GM10266 (cell line): ENCODE results near the gene NKD2.

Experiments
- DNase-seq: peaks from one replicate; pipeline ENCODE4 v3.0.0; 2012; ENCODE audit errors: extremely low spot score
- TF ChIP-seq, protein P1 (sequence below): IDR thresholded peaks from 2 replicates; pipeline ENCODE4 v1.5.1; 2012; ENCODE audit warnings: mild to moderate bottlenecking, low read depth; ENCODE audit not compliant: control insufficient read depth, insufficient read depth; ENCODE audit errors: missing control alignments

The NKD2 gene

DNA sequence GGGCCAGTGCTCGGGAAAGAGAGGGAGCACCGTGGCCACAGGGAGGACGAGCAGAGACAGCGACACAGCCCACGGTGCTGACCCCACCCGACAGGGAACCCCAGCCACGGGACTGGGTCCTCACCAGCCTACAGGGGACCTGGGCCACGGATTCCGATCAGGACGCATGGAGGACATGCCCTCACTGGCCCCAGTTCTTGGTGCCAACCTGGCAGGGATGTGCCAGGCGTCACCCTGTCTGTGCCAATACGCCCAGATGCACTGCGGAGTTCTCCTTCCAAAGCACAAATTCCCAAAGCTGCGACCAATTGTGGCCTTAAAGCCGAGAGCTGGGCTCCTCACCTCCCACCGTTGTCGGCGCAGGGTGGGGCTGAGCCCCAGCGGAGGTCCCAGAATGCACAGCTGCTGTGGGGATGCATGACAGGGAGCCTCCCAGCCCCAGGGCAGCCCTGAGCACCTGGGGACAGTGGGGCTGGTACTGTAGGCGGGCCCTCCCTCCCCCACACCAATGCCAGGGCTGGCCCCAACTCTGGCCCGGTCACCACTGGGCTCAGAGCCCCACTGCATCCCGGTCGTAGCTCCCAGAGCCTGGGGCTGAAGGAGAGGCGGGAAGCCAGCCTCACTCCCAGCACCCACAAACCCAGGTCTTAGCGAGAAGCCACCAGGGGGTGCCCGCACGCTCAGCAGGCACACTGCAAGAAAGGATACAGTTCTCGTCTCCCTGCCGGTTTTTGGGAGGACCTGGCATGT is 44.2 kb downstream of the NKD2 start:
- TF ChIP-seq, protein P1, sequence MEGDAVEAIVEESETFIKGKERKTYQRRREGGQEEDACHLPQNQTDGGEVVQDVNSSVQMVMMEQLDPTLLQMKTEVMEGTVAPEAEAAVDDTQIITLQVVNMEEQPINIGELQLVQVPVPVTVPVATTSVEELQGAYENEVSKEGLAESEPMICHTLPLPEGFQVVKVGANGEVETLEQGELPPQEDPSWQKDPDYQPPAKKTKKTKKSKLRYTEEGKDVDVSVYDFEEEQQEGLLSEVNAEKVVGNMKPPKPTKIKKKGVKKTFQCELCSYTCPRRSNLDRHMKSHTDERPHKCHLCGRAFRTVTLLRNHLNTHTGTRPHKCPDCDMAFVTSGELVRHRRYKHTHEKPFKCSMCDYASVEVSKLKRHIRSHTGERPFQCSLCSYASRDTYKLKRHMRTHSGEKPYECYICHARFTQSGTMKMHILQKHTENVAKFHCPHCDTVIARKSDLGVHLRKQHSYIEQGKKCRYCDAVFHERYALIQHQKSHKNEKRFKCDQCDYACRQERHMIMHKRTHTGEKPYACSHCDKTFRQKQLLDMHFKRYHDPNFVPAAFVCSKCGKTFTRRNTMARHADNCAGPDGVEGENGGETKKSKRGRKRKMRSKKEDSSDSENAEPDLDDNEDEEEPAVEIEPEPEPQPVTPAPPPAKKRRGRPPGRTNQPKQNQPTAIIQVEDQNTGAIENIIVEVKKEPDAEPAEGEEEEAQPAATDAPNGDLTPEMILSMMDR = no peak
- no peak for DNase-seq

DNA sequence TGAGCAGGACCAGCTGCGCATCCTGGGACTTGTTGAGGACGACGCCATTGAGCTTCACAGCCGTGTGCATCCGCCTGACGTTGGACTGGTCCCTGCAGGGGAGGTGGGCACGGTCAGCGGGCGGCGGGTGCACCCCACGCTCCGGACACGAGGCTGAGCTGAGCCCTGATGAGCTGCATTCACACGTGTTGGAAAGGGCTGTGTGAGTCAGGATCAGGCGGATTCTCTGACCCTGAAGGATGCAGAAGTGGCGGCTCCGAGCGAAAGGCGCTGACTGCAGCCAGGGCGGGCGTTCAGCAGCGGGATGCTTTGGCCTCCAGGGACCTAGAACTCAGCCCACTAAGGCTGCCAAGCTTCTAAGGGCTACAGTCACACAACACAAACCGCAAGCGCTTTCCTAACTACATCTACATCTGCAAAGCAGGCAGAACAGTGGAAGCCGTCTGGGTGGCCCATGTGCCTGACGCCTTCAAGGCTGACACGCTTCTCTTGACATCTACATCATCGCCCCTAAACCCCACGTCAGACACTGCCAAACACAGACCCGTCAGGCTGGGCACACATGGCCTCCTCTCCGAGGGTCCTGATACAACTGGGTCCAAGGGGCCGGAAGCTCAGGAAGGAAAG is 44.9 kb downstream of the NKD2 start:
- DNase-seq = no peak

DNA sequence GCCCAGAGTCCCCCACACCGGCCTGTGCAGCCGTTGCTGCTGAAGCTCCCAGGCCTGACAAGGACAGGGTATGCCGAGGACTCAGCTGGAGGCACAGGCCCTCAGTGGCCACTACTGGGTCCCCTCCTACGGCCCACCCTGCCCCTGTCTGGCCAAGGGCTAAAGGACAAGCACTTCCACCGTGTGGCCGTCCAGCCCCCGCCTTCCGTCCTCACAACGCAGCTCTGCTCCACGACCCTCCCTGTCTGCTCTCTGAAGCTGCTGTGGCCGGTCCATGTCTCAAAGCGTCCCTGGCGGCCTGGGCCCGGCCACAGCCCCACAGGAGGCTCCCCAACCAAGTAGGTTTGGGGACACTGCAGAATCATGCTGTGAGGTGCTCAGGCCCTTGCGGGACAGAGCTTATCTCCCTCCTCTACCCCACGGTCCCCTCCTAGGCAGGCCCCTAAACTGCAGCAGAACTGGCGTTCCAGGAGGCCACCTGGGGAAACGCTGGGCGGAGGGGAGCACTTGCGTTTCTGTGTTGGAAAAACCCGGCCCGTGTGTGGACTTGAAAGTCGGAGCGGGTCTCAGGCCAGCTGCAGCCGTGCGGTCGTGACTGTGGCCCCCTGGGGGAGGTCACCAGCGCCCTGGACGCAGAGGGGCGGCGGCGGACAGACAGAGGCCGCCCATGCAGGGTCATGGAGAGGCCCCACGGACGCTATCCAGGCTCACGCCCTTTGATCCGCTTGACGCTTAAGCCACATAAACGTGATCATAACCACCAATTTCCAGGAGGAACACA is 45.6 kb downstream of the NKD2 start:
- DNase-seq = no peak
- TF ChIP-seq, protein P1 = no peak

More for the DNA sequence above, 44.9 kb downstream of the NKD2 start:
- TF ChIP-seq, protein P1 = no peak

DNA sequence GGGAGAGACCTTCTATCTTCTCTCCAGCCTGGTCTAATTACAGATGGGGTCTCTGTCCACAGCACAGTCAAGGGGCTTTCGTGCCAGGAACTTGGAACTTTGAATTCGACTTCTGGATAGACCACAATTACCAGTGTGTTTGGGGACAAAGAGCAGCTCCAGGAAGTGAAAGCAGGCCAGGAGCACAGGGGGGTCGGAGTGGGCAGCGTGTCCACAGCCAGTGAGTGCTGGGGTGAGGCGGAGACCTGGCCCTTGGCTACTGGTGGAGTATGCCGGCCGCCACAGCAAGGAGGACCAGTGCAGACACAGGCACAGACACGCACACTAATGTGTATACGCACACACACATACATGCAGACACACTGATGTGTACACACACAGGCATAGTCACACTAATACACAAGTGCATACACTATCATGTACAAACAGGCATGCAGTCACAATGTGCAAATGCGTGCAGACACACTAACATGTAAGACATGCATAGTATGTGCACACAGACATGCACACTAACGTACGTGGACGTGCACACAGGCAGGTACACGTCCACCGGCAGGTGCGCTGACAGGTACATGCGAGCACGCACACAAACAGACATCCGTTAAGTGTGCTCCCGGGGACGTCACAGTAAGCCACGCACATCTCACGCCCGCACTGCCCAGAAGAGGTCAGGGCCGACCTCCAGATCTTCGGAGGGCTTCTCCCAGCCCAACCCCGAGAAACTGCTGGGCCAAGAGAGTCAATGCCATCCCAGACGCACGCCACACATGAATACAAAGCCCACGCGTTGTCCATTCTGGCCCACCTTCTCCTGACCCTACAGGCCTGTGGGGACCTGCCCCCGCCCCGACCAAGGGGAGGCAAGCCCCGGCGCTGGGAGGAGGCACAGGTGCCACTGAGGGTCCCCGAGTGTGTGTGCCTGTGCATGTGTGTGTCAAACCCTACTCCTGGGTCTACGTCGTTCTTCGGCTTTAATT is 46.5 kb downstream of the NKD2 start:
- TF ChIP-seq, protein P1 = no peak

DNA sequence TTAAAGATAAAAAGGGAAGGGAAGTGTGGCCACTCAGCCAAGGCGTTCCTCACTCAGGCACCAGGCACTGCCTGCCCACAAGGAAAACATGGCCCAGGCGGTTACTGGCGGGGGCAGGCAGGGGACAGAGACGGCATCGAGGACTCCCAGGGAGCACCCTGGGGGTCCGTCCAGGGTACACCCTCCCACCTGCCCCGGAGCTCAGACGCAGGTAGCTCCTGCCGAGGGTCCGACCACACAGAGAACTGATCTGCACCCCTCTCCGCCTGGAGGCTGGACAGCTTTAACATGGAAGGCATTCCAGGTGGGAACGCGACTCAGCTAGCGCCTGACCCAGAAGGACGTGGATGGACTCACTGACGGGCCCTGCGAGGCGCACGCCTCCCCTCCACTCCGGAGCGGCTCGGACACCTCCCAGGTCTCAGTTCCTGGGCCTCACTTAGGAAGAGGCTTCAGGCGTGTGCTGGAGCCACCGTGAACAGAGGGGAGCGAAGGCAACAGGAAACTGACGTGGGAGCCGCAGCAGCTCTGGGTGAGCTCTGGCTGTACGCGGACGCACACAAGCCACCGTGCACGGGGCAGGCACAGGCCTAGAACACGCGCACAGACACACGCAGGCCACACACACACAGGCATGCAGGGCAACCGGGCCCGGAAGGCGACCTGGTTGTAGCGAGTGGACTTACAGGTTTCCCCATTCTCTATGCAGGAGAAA is 47.5 kb downstream of the NKD2 start:
- no peak for DNase-seq

More for the DNA sequence above, 46.5 kb downstream of the NKD2 start:
- no peak for DNase-seq

More for the DNA sequence above, 47.5 kb downstream of the NKD2 start:
- TF ChIP-seq, protein P1 = no peak
